GM19463 (cell line): ENCODE data around the gene CLN6.
"Not testable (repeated sequence)": the region's sequence is repeated elsewhere in the genome, so short reads cannot be mapped to it uniquely, and the experiment has no call there.

Experiments used
- ATAC-seq: cut with Tn5 transposase; IDR thresholded peaks from one replicate; pipeline ENCODE4 v1.9.1; 2021; ENCODE audit warnings: mild to moderate bottlenecking, moderate library complexity; ENCODE audit not compliant: unreplicated experiment

CLN6 gene

DNA sequence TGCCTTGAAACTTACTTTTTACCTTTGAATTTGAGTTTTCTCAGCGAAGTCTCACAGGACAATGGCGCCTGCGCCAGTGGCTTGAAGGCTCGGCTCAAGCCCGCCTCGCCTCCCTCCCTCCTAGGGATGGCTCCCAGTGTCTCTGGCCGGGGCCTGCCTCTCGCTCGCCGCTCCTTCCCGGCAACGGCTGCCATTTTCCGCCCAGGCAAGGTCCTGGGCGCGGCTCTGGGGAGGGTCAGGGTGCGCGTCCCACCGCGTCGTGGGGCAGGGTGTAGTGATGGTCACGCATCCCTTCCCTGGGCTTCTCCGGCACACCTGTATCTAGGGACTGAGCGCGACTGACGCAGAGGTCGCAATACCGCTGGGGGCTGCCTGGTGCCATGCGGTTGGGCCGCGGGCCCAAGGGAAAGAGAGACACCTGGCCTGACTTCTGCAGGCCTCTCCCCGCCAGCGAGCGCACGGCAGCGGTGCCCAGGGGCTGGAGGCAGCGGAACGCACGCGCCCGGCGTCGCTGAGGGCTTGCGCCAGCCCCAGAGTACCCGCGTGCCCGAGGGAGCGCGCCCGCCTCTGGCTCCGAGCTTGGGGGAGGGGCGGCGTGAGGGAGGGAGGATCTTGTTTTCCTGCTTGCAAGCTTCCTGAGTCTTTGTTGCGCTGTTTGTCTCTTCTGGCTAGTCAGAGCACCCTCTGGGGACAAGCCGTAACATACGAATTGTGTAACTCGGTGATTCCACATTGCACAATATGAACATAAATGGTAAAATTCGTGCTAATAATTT lies 27.3 kb upstream of the CLN6 start:
- no peak for ATAC-seq

DNA sequence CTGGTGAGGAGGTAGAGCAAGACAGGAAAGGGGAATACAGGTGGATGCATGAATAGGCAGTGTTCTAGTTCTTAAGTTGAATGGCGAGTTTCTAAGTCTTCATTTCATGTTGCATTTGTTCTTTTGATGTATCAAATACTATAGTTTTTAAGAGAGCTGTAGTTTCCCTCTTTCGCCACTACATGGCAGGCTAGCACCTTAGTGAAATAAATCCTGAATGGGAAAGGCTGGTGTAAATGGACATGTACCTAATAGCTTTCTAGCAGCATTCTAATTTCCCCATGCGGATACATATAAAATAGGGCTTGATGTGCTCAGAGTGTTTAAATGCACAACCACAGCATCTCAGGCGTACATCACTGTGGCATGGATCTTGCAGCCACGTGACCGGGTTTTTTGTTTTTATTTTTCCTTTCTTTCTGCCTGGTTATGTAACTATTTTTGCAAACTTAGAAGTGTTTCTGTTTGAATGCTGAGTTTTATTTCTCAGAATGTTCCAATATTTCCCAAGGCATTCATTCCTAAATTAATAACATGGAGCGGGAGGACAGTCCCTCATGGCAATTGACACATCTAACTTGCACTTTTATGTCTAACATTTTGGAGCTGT lies 23.5 kb upstream of the CLN6 start:
- ATAC-seq, result no peak

DNA sequence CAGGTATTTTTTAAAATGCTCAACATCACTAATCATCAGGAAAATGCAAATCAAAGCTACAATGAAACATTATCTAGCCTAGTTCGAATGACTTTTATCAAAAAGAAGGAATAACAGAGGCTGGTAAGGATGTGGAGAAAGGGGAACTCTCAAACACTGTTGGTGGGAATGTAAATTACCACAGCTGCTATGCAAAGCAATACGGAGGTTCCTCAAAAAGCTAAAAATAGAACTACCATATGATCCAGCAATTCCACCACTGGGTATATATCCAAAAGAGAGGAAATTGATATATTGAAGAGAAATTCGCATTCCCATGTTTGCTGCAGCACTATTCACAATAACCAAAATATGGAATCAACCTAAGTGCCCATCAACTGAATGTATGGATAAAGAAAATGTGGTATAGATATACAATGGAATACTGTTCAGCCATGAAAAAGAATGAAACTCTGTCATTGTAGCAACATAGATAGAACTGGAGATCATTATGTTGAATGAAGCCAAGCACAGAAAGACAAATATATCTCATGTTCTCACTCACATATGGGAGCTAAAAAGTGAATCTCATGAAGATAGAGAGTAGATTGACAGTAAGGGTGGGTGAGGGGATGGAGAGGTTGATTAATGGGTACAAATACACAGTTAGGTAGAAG lies 19.7 kb upstream of the CLN6 start:
- no peak for ATAC-seq

DNA sequence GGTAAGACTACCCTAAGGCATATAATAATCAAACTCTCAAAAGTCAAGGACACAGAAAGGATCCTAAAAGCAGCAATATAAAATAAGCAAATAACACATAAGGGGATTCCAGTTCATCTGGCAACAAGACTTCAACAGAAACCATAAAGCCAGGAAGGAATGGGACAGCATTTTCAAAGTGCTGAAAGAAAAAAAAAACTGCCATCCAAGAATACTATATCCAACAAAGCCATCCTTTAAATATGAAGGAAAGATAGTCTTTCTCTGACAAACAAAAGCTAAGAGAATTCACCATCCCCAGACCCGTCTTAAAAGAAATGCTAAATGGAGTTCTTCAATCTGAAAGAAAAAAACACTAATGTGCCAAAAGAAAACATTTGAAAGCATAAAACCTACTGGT lies 14.7 kb upstream of the CLN6 start:
- ATAC-seq, result no peak

DNA sequence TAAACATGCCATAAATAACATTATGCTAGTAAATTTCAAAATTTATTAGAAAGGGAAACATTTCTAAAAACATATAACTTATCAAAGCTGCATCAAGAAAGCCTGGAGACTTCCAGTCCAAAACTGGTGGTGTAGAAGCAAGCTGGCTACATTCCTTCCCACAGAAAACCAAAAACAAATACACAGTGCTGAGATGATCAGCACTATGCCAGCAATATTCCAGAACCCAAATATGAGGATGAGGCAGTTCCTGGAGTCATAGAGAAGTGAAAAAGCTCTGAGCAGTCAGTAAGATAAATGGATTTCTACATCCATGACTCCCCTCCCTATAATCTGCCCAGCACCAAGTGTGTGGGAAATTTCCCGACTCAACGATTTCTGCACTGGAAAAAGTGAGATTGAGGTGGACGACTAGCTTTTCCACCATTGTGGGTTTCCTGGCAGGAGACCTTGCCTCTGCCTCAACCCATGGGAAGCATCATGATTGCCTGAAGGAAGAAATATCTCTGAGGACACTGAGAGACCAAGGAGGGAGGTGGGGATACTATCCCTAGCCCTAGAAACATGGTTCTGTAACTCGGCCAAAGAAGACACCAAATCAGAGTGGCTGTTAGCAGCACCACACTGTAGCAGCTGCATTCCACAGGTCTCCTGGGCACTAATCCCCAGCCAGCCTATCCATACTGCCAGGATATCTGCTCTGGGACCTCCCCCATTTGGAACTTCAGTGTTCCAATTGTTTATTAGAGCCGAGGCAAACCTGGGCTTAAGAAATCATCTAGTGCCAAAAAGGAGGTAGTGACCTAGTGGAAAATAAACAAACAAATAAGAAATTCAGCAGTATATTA lies 11.8 kb upstream of the CLN6 start:
- ATAC-seq, result no peak

DNA sequence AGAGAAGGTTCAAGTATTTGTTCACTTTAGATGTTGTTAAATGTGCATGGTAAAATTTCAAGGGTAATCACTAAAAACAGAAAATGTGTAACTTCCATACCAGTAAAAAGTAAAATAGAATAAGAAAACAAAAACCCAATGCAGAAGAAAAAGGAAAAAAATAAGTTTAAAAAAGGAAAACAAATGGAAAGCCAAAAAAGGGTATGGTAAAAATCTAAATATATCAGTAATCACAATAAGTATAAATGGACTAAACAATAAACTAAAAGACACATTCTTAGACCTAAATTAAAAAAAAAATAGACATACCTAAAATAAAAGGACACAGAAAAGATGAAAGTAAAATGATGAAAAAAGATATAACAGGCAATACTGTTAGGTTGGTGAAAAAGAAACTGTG lies 9.5 kb upstream of the CLN6 start:
- ATAC-seq, result no peak

DNA sequence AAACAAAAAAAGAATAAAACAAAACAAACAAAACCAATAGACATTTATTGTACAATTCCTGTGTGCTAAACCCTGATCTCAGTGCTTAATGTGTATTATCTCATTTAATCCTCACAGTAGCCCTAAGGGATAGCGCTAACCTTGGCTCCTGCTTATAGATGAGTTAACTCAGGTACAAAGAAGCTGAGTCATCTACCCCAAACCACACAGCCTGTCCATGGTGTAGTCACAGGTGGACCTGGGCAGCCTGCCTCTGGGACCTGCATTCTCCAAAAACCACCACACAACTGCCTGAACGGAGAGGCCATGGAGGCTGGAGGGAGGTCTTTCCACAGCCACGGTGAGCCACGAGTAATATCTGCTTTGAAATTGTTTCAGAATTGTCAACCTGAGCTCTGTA lies 5.5 kb upstream of the CLN6 start:
- no peak for ATAC-seq

DNA sequence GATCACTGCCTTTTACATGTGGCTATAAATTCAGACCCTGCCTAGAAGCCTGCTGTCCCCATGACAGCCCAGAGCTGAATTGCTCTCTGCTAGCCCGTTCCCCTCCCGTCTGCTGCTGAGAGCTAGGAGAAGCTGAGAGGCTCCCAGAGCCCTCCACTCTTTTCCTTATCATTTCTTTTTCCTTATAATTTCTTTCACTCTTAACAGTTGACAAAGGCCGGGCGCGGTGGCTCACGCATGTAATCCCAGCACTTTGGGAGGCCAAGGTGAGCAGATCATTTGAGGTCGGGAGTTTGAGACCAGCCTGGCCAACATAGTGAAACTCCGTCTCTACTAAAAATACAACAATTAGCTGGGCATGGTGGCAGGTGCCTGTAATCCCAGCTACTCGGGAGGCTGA lies 5.0 kb upstream of the CLN6 start:
- not testable (repeated sequence) for ATAC-seq

DNA sequence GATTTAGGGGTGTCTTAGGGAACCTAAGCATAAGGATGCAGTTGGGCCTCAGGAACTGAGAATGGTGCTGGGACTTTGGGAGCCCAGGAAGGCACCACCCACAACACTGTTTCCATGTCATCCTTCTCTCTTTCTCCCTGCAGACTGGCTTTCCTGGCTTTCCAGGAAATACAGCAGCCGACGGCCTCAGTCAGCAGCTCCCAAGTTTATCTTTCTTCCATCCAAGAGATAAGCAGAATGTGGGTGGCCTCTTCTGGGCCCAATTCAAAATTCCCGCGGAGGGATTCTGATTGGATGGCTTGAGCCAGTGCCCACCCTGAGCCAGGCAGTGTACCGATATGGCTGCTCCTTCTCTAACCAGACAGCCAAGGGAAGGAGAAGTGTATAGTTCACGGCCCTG lies 4.5 kb upstream of the CLN6 start:
- no peak for ATAC-seq

DNA sequence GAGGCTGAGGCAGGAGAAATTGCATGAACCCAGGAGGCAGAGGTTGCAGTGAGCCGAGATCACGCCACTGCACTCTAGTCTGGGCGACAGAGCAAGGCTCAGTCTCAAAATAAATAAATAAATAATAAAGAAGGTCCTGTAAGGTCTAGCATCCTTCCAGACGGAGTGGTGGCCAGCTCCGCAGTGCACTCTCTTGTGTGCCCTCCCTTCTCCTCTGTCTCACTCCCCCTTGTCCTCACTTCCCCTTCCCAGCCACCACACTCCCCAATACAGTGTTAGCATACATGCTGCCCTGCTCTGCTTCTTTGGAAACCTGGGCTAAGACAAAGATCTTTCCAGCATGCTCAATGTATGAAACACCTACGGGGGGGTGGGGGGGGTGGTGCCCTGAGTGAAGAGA lies 3.4 kb upstream of the CLN6 start:
- no peak for ATAC-seq

DNA sequence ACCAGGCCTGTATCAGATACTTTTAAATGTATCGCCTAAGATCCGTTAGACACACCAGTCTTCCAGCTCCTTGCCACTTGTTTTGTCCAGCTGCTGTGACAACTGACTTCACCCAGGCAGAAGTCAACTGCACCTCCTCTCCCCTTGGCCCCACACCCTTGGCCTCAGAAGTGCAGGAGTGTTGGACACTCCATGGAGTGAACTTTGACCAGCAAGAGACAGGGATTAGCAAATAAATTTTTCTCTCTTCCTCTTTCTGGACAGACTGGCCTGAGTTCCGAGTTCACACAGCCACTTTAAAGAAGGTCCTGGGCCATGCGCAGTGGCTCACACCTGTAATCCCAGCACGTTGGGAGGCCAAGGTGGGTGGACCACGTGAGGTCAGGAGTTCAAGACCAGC lies 2.9 kb upstream of the CLN6 start:
- no peak for ATAC-seq

DNA sequence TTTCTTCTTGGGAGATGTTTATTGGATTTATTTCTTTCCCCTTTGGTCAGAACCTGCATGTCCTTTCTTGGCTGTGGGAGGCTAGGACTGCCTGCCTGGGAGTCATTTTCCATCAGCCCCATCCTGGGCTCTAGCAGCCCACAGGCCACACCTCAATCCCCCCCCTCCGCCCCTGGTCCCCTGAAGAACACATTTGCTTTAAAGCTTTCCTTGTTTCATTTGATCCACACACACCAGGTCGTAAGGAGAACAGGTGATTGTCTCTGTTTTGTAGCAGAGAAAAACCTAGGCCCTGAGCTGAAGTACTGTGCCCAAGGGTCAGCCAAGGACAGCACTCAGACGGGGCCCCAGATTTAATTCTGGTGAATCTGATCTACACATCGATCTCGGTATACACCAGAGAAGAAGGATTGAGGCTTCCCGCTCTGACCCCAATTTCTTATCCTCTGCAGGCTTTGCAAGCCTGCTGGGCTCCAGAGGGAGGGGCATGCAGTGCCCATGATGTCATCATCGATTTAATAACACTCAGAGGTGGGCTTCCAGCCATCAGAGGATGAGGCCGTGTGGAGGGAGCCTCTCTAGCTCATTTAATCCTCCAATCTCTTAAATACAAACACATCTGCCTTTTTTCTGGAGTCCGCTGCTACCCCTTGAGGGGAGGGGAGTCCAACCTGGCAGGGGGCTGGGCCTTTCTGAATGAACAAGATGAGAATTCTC lies 1.7 kb upstream of the CLN6 start:
- no peak for ATAC-seq

DNA sequence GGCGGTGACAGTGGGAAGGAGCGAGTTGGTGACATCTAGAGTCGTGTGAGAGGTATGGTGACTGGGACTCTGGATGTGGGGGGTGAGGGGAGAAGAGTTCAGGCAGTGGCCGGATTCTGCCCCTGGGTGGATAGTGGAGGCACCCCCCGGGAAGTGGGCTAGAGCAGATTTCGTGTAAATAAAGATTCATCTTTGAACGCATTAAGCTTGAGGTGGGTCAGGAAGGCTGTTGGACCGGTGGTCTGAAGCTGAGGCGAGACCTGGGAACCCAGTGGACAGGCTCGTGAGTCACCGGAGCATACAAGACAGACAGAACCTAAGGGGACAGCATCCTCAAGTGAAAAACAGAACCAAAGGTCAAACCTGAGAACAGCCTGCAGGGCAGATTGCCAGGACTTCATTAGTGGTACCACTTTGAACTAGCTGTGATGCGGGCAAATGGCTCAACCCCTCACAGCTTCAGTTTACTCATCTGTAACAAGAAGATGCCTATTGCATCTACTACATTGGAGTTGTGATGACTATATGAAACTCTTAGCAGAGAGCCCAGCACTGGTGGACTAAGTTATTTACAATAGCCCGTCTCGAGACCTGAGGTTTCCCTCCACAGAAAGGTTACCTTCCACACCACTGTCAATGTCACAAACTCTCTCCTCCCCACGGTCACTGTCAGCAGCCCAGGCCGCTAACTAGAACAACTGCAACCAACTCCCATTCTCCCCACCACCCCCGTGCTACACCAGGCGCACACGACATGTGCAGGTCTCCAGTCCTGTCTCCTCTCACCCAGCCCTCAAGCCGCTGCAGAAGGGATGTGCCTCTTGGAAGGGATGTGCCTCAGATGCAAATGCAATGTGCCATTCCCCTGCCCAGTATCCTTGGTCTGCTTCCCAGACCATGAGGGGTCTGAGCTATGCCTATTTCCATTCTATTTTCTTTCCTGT lies 901 bp upstream of the CLN6 start:
- no peak for ATAC-seq

DNA sequence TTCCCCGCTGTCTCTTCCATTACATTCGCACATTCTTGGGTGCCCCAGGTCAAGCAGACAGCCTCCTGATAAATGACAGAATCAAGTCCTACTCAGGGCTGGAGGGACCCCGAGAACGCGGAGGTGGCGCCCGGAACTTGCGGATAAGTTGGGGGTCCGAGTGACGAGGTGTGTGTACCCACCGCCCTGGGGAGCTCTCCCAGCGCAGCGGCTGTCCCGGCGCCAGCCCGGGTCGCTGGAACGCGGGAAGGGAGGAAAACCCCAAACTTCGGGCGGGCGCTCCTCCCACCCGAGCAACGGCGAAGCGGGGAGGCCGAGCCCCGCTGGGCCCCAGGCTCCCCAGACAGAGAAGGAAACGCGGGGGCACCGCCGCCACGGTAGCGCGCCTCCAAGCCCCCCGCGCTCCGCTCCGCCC lies 550 bp downstream of the CLN6 start:
- ATAC-seq, result no peak

DNA sequence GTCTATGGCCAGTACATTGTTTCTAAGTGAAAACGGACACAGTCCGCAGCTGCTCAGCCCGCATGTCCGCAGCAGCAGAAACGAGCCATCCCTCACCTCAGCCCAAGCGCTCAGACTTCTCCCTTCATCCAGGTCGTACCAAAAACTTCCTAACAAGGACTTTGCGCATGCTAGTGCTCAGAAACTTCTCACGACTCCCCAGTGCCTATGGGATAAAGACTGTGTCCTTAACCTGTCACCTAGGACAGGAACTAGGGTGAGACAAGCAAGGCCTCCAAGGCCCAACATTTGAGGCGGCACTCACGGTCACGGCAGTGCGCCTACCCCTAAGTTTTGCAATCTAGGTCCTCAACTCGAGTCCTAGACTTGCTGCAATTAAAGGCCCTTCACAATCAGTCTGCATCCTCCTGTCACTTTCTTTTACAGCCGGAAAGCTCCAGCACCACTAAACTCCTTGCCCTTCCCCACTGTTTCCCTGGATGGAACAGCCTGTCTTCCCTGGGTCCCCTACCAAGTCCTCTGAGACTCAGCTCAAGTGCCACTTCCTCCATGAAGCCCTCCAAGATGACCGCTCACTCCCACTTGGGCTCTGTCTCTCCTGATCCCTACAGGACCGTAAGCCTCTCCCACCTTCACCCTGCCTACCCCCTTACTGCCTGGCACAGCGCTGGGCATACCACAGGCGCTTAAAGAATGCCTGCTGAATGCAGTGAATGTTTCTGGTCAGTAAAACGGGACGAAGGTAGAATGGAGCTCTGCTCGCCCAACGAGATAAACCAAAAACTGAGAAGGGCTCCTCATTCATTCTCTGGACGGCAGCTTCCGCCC lies 1.2 kb downstream of the CLN6 start:
- no peak for ATAC-seq

DNA sequence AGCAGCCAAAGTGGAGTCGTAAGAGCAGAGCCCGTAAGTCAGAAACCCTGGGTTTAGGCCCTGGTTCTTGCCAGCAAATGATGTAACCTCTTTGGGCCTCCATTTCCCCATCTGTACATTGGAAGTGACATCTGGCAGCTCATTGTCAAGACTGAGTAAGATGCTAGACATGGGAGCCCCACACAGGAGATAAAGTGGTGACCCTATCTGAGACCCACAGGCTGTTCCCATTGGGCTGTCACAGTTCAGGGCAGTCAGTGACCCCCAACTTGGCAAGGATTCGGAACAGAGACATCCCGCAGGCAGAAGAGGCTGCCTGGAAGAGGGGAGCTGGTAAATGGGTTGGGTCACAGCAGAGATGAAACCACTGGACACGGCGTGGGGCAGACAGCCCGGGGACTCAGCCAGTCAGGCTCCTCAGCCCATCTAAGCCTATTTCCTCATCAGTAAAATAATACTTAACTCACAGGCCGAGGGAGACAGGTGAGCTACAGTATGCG lies 1.8 kb downstream of the CLN6 start:
- ATAC-seq, result no peak

DNA sequence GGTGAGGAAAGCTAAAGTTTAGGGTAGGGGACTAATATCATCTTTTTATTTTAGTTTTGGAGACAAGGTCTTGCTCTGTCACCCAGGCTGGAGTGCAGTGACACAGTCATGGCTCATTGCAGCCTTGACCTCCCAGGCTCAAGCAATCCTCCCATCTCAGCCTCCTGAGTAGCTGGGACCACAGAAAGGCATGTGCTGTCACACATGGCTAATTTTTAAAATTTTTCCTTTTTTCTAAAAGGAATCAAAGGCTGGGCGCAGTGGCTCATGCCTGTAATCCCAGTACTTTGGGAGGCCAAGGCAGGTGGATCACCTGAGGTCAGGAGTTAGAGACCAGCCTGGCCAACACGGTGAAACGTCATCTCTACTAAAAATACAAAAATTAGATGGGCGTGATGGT lies 4.1 kb downstream of the CLN6 start:
- not testable (repeated sequence) for ATAC-seq

DNA sequence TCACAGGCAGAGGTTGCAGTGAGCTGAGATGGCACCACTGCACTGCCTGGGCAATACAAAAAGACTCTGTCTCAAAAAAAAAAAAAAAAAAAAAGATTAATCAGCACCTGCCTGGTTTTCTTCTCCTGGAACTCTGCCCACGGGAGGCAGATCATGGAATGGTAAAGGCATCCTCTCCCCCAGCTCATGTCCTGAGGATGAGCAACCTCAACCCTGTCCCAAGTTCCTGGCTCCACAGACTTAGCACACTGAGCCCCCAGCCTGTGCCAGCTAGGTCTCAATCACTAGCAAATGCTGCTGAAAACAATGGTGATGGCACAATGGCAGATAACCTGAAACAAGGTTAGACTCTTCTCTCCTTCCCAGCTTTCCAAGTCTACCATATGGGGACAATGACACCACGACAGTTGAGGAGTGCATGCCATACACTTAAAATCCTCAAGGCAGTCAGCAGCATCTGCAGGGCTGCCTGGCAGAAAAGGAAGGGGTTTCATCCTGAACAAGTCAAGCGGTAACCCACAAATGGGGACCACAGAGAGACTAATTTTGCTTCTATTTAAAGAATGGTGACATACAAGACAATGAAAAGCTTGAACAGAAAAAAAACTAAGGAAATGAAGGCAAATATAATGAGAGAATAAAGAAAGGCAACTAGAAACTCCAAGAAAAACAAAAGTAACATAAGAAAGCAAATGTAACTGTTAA lies 4.8 kb downstream of the CLN6 start:
- no peak for ATAC-seq
